ENCODE data around the gene NUP107.
"Not testable (repeated sequence)": the region's sequence is repeated elsewhere in the genome, so short reads cannot be mapped to it uniquely, and the experiment has no call there.

NUP107 gene

GRCh38 chr12:68686595-68687521 lies at the start of gene NUP107:
TSS of gene NUP107 (plus strand) at chr12:68686978. CDS start at chr12:68687066, 88 bp downstream.
- FAIRE-seq: peak; percentile 87

DNA sequence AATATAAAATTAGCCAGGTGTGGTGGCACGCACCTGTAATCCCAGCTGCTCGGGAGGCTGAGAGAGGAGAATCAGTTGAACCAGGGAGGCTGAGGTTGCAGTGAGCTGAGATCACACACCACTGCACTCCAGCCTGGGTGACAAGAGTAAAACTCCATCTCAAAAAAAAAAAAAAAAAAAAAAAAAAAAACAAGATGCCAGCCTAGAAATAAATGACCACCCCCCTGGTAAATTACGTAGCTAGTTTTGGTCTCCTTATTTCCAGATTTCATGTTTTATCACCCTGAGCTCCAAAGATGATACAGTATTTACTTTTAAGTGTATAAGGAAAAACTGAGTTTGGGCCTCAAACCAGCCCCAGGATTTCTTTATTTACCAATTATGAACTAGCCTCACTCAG lies 49.3 kb upstream of the NUP107 start:
- FAIRE-seq: not testable (repeated sequence)

- no peak for FAIRE-seq
These were observed 48.6 kb upstream of the NUP107 start for GRCh38 chr12:68638171-68638570.

DNA sequence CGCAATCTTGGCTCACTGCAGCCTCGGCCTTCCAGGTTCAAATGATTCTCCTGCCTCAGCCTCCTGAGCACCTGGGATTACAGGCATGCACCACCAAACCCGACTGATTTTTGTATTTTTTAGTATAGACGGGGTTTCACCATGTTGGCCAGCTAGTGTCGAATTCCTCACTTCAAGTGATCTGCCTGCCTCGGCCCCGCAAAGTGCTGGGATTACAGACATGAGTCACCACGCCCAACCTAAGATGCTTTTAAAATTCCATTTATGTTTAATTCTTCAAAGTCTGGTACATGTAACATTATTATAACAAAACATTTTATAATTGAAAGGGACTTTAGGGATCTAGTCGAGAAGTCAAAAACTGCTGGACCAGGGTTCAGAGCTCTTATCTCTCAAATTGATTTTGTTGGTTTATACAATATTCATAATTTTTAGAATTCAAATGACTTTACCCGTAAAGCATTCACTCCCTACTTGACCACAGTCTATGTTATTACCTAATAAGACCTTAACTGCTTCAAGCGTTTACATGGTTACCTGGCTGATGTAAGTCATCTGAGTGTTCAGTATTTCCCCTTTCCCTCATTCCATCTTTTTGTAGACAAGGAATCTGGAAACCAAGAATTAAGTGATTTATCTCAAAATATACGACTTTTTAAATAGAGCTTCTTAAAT lies 47.9 kb upstream of the NUP107 start:
- FAIRE-seq: no peak

GRCh38 chr12:68639396-68639767 lies 47.4 kb upstream of the NUP107 start:
- FAIRE-seq: no peak

DNA sequence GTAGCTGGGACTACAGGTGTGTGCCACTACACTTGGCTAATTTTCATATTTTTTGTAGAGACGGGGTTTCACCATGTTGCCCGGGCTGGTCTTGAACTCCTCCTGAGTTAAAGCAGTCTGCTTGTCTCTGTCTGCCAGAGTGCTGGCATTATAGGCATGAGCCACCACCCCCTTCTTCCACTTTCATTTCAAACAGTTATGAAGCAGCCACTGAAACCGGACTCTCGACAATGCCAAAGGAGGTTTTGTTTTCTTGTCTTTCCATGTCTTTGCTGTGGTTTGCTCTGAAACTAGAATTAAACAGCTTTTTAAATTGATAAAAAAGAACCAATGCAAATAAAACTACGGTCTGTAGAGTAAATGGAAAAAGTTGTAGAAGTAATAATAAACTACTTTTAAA lies 45.6 kb upstream of the NUP107 start:
- FAIRE-seq: no peak

- FAIRE-seq: no peak
These were observed 40.3 kb upstream of the NUP107 start for GRCh38 chr12:68646484-68646883.

GRCh38 chr12:68647507-68647906 lies 39.3 kb upstream of the NUP107 start:
- no peak for FAIRE-seq

DNA sequence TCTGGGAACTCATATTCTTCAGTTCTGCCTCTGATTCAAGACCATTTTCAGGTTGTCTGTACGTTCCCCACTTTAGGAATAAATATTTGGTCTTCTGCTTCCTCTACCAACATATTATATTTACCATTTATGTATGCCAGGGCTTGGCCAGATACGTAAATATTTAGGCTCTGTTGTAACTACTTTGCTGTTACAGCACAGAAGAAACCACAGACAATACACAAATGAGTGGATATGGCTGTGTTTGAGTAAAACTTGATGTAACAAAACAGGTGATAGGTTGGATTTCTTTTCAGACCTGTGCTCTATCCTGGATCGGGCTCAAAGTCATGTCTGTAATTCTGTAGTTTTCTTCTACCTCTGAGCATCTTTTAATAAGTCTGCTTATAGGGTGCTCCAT lies 38.6 kb upstream of the NUP107 start:
- no peak for FAIRE-seq

DNA sequence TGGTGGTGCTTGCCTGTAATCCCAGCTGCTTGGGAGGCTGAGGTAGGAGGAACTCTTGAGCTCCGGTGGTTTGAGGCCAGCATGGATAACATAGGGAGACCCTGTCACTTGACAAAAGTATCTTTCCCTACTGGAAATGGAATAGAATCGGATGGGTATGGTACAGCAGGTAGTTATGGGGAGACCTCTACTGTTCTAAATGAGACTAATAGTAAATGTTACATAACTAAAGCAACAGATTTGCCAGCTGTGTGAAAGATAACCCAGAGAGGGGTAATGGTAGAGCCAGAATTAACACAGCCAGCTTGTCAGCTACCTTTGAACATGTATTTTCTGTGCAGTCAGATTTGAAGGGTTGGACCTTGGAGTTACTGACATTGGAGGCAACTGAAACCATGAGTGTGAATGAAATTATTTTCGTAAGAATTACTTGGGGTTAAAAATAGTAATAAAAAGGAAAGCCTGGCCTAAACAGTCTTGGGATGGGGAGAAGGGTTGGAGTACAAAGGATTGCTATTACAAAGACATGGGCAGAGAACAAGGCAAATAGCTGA lies 21.7 kb upstream of the NUP107 start:
- no peak for FAIRE-seq

- FAIRE-seq: no peak
These were observed 19.5 kb upstream of the NUP107 start for GRCh38 chr12:68667291-68667690.

- no peak for FAIRE-seq
These were observed 18.9 kb upstream of the NUP107 start for GRCh38 chr12:68667896-68668295.

DNA sequence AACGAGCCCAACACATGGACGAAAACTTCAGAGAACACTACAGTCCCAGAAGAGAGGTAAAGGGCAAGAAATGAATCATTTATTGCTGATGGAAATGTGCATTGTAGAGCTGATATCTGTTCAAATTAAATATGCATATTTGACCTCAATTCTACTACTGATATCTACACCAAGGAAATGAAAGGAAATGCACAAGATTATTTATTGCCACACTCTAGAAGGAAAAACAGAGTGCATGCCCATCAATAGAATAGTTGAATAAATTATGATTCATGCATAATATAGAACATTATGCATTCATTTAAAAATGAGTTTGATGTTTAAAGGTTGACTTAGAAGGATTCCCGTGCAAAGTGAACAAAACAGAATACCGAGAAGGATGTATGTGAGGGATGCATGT lies 15.6 kb upstream of the NUP107 start:
- FAIRE-seq: no peak

DNA sequence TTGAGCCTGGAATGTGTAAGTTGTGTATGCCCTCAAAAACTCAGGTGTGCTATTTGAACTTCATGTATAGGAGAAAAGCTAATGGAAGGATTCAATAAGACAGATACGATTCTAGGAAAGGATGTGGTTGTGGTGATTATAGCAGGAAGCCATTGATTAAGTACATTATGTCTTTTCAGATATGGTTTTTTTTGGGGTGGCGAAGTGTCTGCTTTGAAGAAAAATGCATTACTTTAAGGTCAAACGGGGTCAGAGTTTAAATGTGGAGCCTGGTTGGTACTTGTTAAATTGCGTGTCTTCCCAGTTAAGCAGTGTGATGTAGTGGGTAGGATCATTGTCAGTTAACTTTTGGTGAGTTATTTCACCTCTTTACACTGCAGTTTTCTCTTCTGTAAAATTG lies 13.0 kb upstream of the NUP107 start:
- no peak for FAIRE-seq

- FAIRE-seq: peak; percentile 26
These were observed 12.4 kb upstream of the NUP107 start for GRCh38 chr12:68674376-68674775.

GRCh38 chr12:68675101-68675842 lies 11.5 kb upstream of the NUP107 start:
- no peak for FAIRE-seq

DNA sequence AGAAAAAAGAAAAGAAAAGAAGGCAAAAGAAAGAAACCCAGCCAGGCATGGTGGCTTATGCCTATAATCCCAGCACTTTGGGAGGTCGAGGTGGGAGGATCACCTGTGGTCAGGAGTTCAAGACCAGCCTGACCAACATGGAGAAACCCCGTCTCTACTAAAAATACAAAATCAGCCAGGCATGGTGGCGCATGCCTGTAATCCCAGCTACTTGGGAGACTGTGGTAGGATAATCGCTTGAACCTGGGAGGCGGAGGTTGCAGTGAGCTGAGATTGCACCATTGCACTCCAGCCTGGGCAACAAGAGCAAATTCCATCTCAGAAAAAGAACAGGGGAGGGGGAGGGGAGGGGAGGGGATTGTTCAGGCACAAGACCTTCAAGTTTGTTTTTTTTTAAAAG lies 9.9 kb upstream of the NUP107 start:
- not testable (repeated sequence) for FAIRE-seq

DNA sequence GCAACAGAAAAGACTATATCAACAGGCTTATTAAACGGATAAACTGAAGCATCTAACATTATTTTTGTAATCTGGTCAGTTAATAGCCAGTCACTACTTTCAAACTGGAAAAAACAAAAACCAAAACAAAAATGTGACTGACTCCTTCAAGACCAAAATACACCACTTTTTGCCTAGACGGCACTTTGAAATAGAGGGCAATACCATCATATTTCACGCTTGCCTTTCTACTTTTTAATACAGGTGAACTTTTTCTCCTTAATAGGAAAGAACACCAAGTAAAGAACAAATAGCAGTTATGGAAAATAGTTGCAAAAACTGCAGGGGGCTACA lies 550 bp upstream of the NUP107 start:
- FAIRE-seq: no peak

- no peak for FAIRE-seq
These were observed 8.7 kb downstream of the NUP107 start for GRCh38 chr12:68695454-68695853.

DNA sequence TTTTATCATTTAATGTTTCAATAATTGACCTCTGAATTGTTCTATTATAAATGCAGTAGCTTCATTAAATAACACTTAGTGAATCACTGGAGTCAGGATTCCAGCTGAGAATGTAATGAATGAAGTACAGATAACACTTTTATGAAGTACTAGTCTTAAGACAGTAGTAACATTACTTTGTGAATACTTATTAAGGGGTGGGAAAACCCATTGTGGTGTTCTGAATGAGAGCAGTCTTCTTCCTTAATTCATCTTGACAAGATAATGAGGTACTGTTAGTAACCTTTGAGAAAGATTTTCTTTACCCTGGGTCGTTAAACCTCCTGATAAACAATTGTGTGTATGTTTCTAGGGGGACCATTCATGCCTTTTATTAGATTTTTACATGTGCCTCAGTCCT lies 12.7 kb downstream of the NUP107 start:
- FAIRE-seq: no peak

- FAIRE-seq: no peak
These were observed 41.0 kb downstream of the NUP107 start for GRCh38 chr12:68727776-68728175.

- no peak for FAIRE-seq
These were observed 46.9 kb downstream of the NUP107 start for GRCh38 chr12:68733661-68734071.

DNA sequence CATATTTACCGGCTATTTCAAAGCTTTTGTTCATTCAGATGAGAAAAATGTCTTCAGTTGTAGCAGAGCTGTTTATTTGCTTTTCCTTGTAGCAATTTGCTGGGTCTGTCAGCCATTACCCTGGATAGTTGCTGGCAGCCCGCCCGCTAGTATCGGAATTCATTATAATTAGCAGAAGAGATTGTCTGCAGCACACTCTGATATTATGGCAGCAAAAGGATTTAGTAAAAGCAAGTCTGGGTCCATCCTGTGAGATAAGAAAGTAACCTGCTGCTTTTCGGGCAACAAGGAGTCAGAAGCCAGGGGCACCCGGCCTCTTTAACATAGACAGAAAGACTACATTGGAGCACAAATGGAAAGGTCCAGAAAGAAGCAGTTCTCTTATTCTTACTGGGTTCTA lies 53.1 kb downstream of the NUP107 start:
- FAIRE-seq: no peak
